ENCODE data around the gene EEA1. TPM values are rescaled to one million over a fixed set of nuclear protein-coding genes. Genes with fewer than 3 reads are reported as not detected.

The EEA1 gene
- total and polyA plus RNA-seq, 2 of the 8 experiments (the other 6 are each of a cell fraction or from before 2014, with no cell fraction given), result 1.0 to 18.8 TPM

DNA sequence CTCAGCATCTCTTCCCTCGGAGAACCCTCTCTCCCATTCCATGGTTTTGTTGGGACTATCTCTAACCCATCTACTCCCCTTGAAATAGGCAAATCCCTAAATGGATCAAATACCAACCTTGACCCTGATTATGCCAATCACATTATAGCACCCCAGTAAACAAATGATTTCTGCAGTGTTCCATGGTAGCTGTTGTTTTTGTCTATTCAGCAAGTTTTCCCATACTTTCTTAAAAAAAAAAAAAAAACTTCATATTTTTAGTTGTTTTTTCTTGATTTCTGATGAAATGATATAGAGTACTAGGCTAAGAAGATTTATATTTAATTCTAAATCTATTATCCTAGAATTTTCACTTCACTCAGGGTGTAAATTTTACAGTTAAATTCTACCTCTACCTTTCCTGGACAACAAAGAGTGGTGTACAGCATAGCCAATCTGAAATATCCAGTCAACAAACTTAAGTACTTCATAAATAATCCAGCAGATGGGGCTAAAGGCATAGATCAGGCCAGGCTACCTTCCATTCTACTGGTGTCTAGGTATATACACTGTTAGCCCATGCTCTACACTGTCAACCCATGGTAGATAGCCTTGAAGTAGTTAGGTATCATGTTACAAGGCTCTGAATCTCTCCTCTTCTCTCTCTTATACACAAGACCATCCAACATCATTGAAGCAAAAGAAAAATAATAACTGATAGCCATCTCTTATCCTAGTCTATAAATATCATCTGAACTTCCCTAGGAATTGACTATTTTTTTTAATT is 144.1 kb downstream of the EEA1 start (continued):
- TF ChIP-seq TAF7 (optimal IDR thresholded peaks at IDR 0.05; ENCODE audit: borderline replicate concordance, low read depth, low read length) (no peak), MAFK (IDR thresholded peaks at IDR 0.05; ENCODE audit: low read depth, low read length) (peak; percentile 31; the same call in 1 of the 2 replicates), ZNF274 (IDR thresholded peaks at IDR 0.05; ENCODE audit: borderline replicate concordance, extremely low read depth, low read length) (no peak), BRCA1 (IDR thresholded peaks at IDR 0.05; ENCODE audit: low read depth, low read length) (no peak), SIN3A (conservative IDR thresholded peaks at IDR 0.05 in 1 of 2, IDR thresholded peaks at IDR 0.05 in 1 of 2; ENCODE audit: low read depth in 1 of 2, low read length in 2 of 2) (peak; percentile 41 to 86; a peak in 3 of 4 replicates), TCF12 (IDR thresholded peaks at IDR 0.05; ENCODE audit: low read depth, low read length) (no peak), EGR1 (IDR thresholded peaks at IDR 0.05; ENCODE audit: borderline replicate concordance, low read depth, low read length) (no peak), CHD1 (IDR thresholded peaks at IDR 0.05; ENCODE audit: low read depth, low read length) (no peak), USF2 (IDR thresholded peaks at IDR 0.05; ENCODE audit: low read length) (no peak), RAD21 (IDR thresholded peaks at IDR 0.05 in 1 of 2, conservative IDR thresholded peaks at IDR 0.05 in 1 of 2; ENCODE audit: low read depth in 2 of 2, low read length in 2 of 2) (peak; percentile 91 to 92), PHF8 (conservative IDR thresholded peaks at IDR 0.05; ENCODE audit: low read depth, low read length) (no peak), NRF1 (IDR thresholded peaks at IDR 0.05; ENCODE audit: low read depth, low read length) (no peak), NANOG (IDR thresholded peaks at IDR 0.05; ENCODE audit: insufficient read depth, low read depth, low read length, poor library complexity, severe bottlenecking) (no peak), CBX5 (IDR thresholded peaks at IDR 0.05; ENCODE audit: low read depth, low read length) (no peak)
- TF ChIP-seq, protein P1, sequence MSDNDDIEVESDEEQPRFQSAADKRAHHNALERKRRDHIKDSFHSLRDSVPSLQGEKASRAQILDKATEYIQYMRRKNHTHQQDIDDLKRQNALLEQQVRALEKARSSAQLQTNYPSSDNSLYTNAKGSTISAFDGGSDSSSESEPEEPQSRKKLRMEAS (IDR thresholded peaks at IDR 0.05), result peak; percentile 76; the same call in 1 of the 2 replicates
- TF ChIP-seq, protein P2, sequence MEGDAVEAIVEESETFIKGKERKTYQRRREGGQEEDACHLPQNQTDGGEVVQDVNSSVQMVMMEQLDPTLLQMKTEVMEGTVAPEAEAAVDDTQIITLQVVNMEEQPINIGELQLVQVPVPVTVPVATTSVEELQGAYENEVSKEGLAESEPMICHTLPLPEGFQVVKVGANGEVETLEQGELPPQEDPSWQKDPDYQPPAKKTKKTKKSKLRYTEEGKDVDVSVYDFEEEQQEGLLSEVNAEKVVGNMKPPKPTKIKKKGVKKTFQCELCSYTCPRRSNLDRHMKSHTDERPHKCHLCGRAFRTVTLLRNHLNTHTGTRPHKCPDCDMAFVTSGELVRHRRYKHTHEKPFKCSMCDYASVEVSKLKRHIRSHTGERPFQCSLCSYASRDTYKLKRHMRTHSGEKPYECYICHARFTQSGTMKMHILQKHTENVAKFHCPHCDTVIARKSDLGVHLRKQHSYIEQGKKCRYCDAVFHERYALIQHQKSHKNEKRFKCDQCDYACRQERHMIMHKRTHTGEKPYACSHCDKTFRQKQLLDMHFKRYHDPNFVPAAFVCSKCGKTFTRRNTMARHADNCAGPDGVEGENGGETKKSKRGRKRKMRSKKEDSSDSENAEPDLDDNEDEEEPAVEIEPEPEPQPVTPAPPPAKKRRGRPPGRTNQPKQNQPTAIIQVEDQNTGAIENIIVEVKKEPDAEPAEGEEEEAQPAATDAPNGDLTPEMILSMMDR (IDR thresholded peaks at IDR 0.05; ENCODE audit: control extremely low read depth in 1 of 3, insufficient read depth in 1 of 3, low read depth in 1 of 3, low read length in 3 of 3), result peak in 2 of 3 experiments; percentile 51 to 67; a peak in 2 of 4 replicates

Data from H1 (cell line).